ENCODE data around the gene TTC34.

DNA sequence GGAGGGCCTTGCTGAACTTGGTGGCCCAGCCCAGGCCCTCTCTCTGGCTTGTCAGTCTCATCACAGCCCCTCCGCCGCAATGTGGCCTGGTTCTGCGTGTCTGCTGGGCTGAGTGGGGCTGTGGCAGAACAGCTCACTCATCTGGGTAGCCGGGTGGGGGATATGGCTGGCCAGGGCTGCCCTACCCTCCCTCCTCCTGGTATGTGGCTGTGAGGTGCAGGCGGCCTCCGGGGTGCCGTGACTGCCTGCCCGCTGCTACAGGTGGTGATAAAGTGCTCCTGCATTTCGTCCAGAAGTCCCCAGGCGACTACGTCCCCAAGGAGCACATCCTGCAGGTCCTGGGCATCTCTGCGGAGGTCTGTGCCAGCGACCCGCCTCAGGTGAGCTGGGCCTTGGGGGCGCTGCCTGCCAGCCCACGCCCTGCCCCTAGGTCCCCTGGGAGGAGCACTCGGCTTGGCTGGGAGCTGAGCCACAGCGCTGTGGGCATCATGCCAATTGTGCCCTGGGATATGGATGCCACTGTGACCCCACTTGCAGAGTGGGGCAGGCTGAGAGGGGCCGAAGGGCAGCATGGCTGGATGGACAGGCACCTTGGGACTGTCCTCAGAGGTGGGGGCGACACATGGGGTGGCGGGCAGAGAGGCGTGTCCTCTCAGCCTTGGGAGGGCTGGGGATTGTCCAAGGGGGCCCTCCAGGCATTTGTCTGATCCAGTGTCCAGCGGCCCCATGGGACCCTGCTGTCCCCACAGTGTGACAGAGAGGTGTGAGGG, 212.6 kb downstream of the TTC34 start:
- TF ChIP-seq, protein P1, sequence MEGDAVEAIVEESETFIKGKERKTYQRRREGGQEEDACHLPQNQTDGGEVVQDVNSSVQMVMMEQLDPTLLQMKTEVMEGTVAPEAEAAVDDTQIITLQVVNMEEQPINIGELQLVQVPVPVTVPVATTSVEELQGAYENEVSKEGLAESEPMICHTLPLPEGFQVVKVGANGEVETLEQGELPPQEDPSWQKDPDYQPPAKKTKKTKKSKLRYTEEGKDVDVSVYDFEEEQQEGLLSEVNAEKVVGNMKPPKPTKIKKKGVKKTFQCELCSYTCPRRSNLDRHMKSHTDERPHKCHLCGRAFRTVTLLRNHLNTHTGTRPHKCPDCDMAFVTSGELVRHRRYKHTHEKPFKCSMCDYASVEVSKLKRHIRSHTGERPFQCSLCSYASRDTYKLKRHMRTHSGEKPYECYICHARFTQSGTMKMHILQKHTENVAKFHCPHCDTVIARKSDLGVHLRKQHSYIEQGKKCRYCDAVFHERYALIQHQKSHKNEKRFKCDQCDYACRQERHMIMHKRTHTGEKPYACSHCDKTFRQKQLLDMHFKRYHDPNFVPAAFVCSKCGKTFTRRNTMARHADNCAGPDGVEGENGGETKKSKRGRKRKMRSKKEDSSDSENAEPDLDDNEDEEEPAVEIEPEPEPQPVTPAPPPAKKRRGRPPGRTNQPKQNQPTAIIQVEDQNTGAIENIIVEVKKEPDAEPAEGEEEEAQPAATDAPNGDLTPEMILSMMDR (IDR thresholded peaks at IDR 0.05), result no peak
- no peak for TF ChIP-seq POLR2A (IDR thresholded peaks at IDR 0.05)

Data from sigmoid colon (tissue), 3 donors.